Measurements from ENCODE around the gene CAMLG. TPM values are rescaled to one million over a fixed set of nuclear protein-coding genes. Genes with fewer than 3 reads are reported as not detected.

The CAMLG gene
- polyA plus RNA-seq, 1 of the 3 experiments (the other 2 are of a cell fraction) = 16.9 TPM

GRCh38 chr5:134714120-134714519, 24.2 kb upstream of the CAMLG start:
- H3F3A ChIP-seq (replicated peaks; ENCODE audit: insufficient read depth) = no peaks in the 10 kb centered on the region
- no peaks in the 10 kb centered on the region for H3K79me2 ChIP-seq (ENCODE audit: insufficient read depth)
- H3K4me1 ChIP-seq (ENCODE audit: control insufficient read depth in 1 of 2, insufficient read depth in 2 of 2, low read depth in 1 of 2, low read length in 1 of 2) = no peaks in the 10 kb centered on the region
- WGBS (ENCODE audit: low lambda C conversion rate) = 91% methylated on average over 5 of the region's 5 CpGs
- no peak overlapping the region for H3K4me2 ChIP-seq
- no peak overlapping the region for H2AFZ ChIP-seq (ENCODE audit: low read depth)
- ChIA-PET POLR2A (no interaction called here), CTCF (interaction anchor here (1.3 kb wide), 1 partner anchor 191 kb away, joined by 3 read pairs; the partner anchor contains the start of gene PCBD2)
- no peaks in the 10 kb centered on the region for H3K9me3 ChIP-seq
- H3K27ac ChIP-seq (ENCODE audit: low read depth in 2 of 2, low read length in 1 of 2) = no peak overlapping the region
- peaks cover 27 to 72% of the 10 kb centered on the region in 2 experiments for H3K36me3 ChIP-seq (replicated peaks in 1 of 2; ENCODE audit: control insufficient read depth in 1 of 2, insufficient read depth in 2 of 2, low read length in 1 of 2)
- no peaks in the 10 kb centered on the region for H4K20me1 ChIP-seq (ENCODE audit: insufficient read depth)
- TF ChIP-seq USF1 (IDR thresholded peaks at IDR 0.05; ENCODE audit: borderline replicate concordance, low read depth) (no peak), FOXM1 (IDR thresholded peaks at IDR 0.05; ENCODE audit: low read depth) (no peak), NRF1 (IDR thresholded peaks at IDR 0.05; ENCODE audit: low read depth, low read length) (no peak), GATA2 (CRISPR knock-in tag; IDR thresholded peaks at IDR 0.05) (no peak), MEF2A (IDR thresholded peaks at IDR 0.05; ENCODE audit: borderline replicate concordance, low read depth) (no peak), TCF12 (IDR thresholded peaks at IDR 0.05) (no peak), FOXJ3 (CRISPR knock-in tag; IDR thresholded peaks at IDR 0.05) (no peak), POLR2AphosphoS5 (IDR thresholded peaks at IDR 0.05; ENCODE audit: low read depth, low read length) (no peak), MXI1 (IDR thresholded peaks at IDR 0.05; ENCODE audit: low read depth, low read length) (no peak), NFIC (IDR thresholded peaks at IDR 0.05; ENCODE audit: borderline replicate concordance) (no peak), ZBTB33 (IDR thresholded peaks at IDR 0.05; ENCODE audit: borderline replicate concordance, low read depth) (no peak), RCOR1 (IDR thresholded peaks at IDR 0.05; ENCODE audit: low read length) (no peak), JUND (IDR thresholded peaks at IDR 0.05) (no peak), YY1 (IDR thresholded peaks at IDR 0.05; ENCODE audit: low read depth) (no peak), GABPA (IDR thresholded peaks at IDR 0.05; ENCODE audit: low read depth) (no peak), SMC3 (IDR thresholded peaks at IDR 0.05; ENCODE audit: low read depth, low read length) (no peak)
- no peak overlapping the region for H3K9ac ChIP-seq
- H3K9me2 ChIP-seq = no peaks in the 10 kb centered on the region
- no peak for DNase-seq
- H3K4me3 ChIP-seq (ENCODE audit: low read depth in 2 of 2, low read length in 1 of 2) = no peak overlapping the region
- H3K27me3 ChIP-seq (ENCODE audit: insufficient read depth) = no peaks in the 10 kb centered on the region

GRCh38 chr5:134714541-134714940, 23.8 kb upstream of the CAMLG start:
- H3K27ac ChIP-seq (ENCODE audit: low read depth in 2 of 2, low read length in 1 of 2) = no peak overlapping the region
- CTCF ChIA-PET = interaction anchor here (1.3 kb wide), 1 partner anchor 190 kb away, joined by 3 read pairs; the partner anchor contains the start of gene PCBD2
- DNase-seq = no peak
- no peaks in the 10 kb centered on the region for H3K27me3 ChIP-seq (ENCODE audit: insufficient read depth)
- no peaks in the 10 kb centered on the region for H3K79me2 ChIP-seq (ENCODE audit: insufficient read depth)
- H3K4me3 ChIP-seq (ENCODE audit: low read depth in 2 of 2, low read length in 1 of 2) = no peak overlapping the region
- no peaks in the 10 kb centered on the region for H4K20me1 ChIP-seq (ENCODE audit: insufficient read depth)
- no peak overlapping the region for H2AFZ ChIP-seq (ENCODE audit: low read depth)
- no peaks in the 10 kb centered on the region for H3F3A ChIP-seq (replicated peaks; ENCODE audit: insufficient read depth)
- WGBS (ENCODE audit: low lambda C conversion rate) = 98% methylated on average over 3 of the region's 3 CpGs
- no peak overlapping the region for H3K4me2 ChIP-seq
- no peaks in the 10 kb centered on the region for H3K9me2 ChIP-seq
- peaks cover 25 to 71% of the 10 kb centered on the region in 2 experiments for H3K36me3 ChIP-seq (replicated peaks in 1 of 2; ENCODE audit: control insufficient read depth in 1 of 2, insufficient read depth in 2 of 2, low read length in 1 of 2)
- no peak overlapping the region for H3K9ac ChIP-seq
- no peaks in the 10 kb centered on the region for H3K9me3 ChIP-seq
- POLR2A ChIA-PET = no interaction called here
- H3K4me1 ChIP-seq (ENCODE audit: control insufficient read depth in 1 of 2, insufficient read depth in 2 of 2, low read depth in 1 of 2, low read length in 1 of 2) = no peaks in the 10 kb centered on the region
- no peak for TF ChIP-seq TCF12 (IDR thresholded peaks at IDR 0.05)
- no peak for TF ChIP-seq USF1 (IDR thresholded peaks at IDR 0.05; ENCODE audit: borderline replicate concordance, low read depth)
- no peak for TF ChIP-seq RAD21 (IDR thresholded peaks at IDR 0.05; ENCODE audit: low read length)
- no peak for TF ChIP-seq USF2 (IDR thresholded peaks at IDR 0.05; ENCODE audit: borderline replicate concordance, low read depth, low read length)
- TF ChIP-seq MEF2A (IDR thresholded peaks at IDR 0.05; ENCODE audit: borderline replicate concordance, low read depth) = no peak
- no peak for TF ChIP-seq TEAD4 (IDR thresholded peaks at IDR 0.05; ENCODE audit: borderline replicate concordance, insufficient read depth)
- no peak for TF ChIP-seq FOXM1 (IDR thresholded peaks at IDR 0.05; ENCODE audit: low read depth)
- no peak for TF ChIP-seq SMC3 (IDR thresholded peaks at IDR 0.05; ENCODE audit: low read depth, low read length)
- no peak for TF ChIP-seq GATA2 (CRISPR knock-in tag; IDR thresholded peaks at IDR 0.05)
- no peak for TF ChIP-seq NFIC (IDR thresholded peaks at IDR 0.05; ENCODE audit: borderline replicate concordance)
- no peak for TF ChIP-seq JUND (IDR thresholded peaks at IDR 0.05)
- no peak for TF ChIP-seq MXI1 (IDR thresholded peaks at IDR 0.05; ENCODE audit: low read depth, low read length)
- no peak for TF ChIP-seq ZBTB33 (IDR thresholded peaks at IDR 0.05; ENCODE audit: borderline replicate concordance, low read depth)
- TF ChIP-seq RCOR1 (IDR thresholded peaks at IDR 0.05; ENCODE audit: low read length) = no peak
- TF ChIP-seq IRF3 (IDR thresholded peaks at IDR 0.05; ENCODE audit: low read depth, low read length) = no peak
